HepG2 (cell line): Measurements from ENCODE around the gene HES7. TPM values are rescaled to one million over a fixed set of nuclear protein-coding genes. Genes with fewer than 3 reads are reported as not detected.
A peak's percentile ranks its signal among the peaks of the same experiment; 100 is the strongest.

Experiments used
- CENPX ChIP-seq: sonication (generic); formaldehyde crosslinking; IDR thresholded peaks from 2 replicates; pipeline ENCODE4 v1.9.0; 2021; ENCODE audit warnings: mild to moderate bottlenecking, missing genetic modification reagents, moderate library complexity
- KMT2A ChIP-seq: sonication (generic); formaldehyde crosslinking; IDR thresholded peaks from 2 replicates; pipeline ENCODE4 v1.4.0; 2020; ENCODE audit warnings: missing genetic modification reagents
- NFKBIZ ChIP-seq: IDR thresholded peaks from 2 replicates; pipeline ENCODE4 v1.6.1; 2018; ENCODE audit warnings: missing genetic modification reagents, missing compliant biosample characterization
- PITX1 ChIP-seq: sonication (generic); formaldehyde crosslinking; IDR thresholded peaks from 2 replicates; pipeline ENCODE4 v1.5.1; 2020; ENCODE audit warnings: mild to moderate bottlenecking, missing genetic modification reagents
- ZBTB21 ChIP-seq: sonication (generic); formaldehyde crosslinking; IDR thresholded peaks from 2 replicates; pipeline ENCODE4 v1.4.0; 2020; ENCODE audit warnings: missing genetic modification reagents
- ZNF44 ChIP-seq: sonication (generic); formaldehyde crosslinking; IDR thresholded peaks from 2 replicates; pipeline ENCODE4 v1.5.1; 2020; ENCODE audit warnings: mild to moderate bottlenecking, missing genetic modification reagents
- ZNF569 ChIP-seq: sonication (generic); formaldehyde crosslinking; IDR thresholded peaks from 2 replicates; pipeline ENCODE4 v1.5.0; 2020; ENCODE audit warnings: mild to moderate bottlenecking, missing genetic modification reagents, moderate library complexity, borderline replicate concordance
- ZSCAN9 ChIP-seq: IDR thresholded peaks from 2 replicates; pipeline ENCODE4 v1.6.1; 2016; ENCODE audit warnings: borderline replicate concordance
- polyA plus RNA-seq, 8 experiments: library from polyadenylated mRNA; depleted of rRNA in 3 of 8; stranded (reverse) in 7 of 8; unstranded in 1 of 8; fragments of >200 nt; fragmentation: Illumina TruSeq in 4 of 8; extraction: Trizol in 4 of 8; gene quantifications; 2 replicates each; pipeline versions ENCODE4 v1.2.1 to v1.2.3, GENCODE V29; 2011 to 2016; ENCODE audit warnings: low read depth in 4 of 8, missing spikeins in 1 of 8, mixed read lengths in 1 of 8; ENCODE audit not compliant: insufficient read depth in 1 of 8
- total RNA-seq, 5 experiments: library from RNA; depleted of rRNA; stranded (reverse); fragments of >200 nt; fragmentation: Illumina TruSeq; extraction: Trizol; gene quantifications; 2 replicates each; pipeline ENCODE4 v1.2.3, GENCODE V29; 2016; ENCODE audit warnings: low read depth in 1 of 5
- TF ChIP-seq, protein P1 (sequence below): sonication (generic); formaldehyde crosslinking; conservative IDR thresholded peaks from 2 replicates; pipeline ENCODE4 v1.4.0; 2020; ENCODE audit warnings: mild to moderate bottlenecking, missing genetic modification reagents, moderate library complexity
- TF ChIP-seq, protein P2 (sequence below), 2 experiments: fragments of 450-650 bp in 1 of 2; sonication (generic) in 1 of 2; formaldehyde crosslinking in 1 of 2; IDR thresholded peaks; 2 replicates each; pipeline versions ENCODE4 v1.6.1 to v1.8.0; 2016 to 2022; ENCODE audit warnings: antibody characterized with exemption in 1 of 2, mild to moderate bottlenecking in 1 of 2, missing genetic modification reagents in 1 of 2
- TF ChIP-seq, protein P3 (sequence below): sonication (generic); formaldehyde crosslinking; IDR thresholded peaks from 2 replicates; pipeline ENCODE4 v1.5.1; 2020; ENCODE audit warnings: mild to moderate bottlenecking, missing genetic modification reagents

The HES7 gene
- total and polyA plus RNA-seq, 2 of the 13 experiments (the other 11 are each of a cell fraction or from before 2014, with no cell fraction given): not detected

DNA sequence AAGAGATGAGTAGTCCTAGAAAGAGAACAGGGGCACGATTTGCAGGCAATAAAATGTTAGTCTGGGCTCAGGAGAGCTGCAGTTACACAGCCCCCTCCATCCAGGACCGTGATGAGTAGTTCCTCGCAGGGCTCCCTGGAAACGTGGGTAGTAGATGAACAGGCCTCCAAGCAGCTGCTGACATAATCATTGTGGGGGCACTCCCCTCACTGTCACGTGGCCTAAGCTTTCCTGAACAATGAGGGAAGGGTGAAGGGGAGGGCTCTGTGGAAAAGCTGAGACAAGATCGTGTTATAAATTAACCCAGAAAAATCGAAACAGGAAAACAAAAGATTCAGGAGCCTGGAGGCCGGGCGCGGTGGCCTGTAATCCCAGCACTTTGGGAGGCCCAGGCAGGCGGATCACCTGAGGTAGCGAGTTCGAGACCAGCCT is 29.6 kb upstream of the HES7 start (continued):
- no peak for TF ChIP-seq CENPX (CRISPR knock-in tag)
- TF ChIP-seq ZBTB21: 0 out of 2 replicates have a peak, but pooled peaks have one; percentile 5
- TF ChIP-seq NFKBIZ (CRISPR knock-in tag): no peak
- TF ChIP-seq, protein P1, sequence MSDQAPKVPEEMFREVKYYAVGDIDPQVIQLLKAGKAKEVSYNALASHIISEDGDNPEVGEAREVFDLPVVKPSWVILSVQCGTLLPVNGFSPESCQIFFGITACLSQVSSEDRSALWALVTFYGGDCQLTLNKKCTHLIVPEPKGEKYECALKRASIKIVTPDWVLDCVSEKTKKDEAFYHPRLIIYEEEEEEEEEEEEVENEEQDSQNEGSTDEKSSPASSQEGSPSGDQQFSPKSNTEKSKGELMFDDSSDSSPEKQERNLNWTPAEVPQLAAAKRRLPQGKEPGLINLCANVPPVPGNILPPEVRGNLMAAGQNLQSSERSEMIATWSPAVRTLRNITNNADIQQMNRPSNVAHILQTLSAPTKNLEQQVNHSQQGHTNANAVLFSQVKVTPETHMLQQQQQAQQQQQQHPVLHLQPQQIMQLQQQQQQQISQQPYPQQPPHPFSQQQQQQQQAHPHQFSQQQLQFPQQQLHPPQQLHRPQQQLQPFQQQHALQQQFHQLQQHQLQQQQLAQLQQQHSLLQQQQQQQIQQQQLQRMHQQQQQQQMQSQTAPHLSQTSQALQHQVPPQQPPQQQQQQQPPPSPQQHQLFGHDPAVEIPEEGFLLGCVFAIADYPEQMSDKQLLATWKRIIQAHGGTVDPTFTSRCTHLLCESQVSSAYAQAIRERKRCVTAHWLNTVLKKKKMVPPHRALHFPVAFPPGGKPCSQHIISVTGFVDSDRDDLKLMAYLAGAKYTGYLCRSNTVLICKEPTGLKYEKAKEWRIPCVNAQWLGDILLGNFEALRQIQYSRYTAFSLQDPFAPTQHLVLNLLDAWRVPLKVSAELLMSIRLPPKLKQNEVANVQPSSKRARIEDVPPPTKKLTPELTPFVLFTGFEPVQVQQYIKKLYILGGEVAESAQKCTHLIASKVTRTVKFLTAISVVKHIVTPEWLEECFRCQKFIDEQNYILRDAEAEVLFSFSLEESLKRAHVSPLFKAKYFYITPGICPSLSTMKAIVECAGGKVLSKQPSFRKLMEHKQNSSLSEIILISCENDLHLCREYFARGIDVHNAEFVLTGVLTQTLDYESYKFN: peak; percentile 74
- no peak for TF ChIP-seq KMT2A (CRISPR knock-in tag)
- peak; percentile 32; the same call in 1 of the 2 replicates for TF ChIP-seq PITX1 (CRISPR knock-in tag)
- TF ChIP-seq ZNF569 (CRISPR knock-in tag): no peak
- no peak for TF ChIP-seq ZNF44
- TF ChIP-seq, protein P2, sequence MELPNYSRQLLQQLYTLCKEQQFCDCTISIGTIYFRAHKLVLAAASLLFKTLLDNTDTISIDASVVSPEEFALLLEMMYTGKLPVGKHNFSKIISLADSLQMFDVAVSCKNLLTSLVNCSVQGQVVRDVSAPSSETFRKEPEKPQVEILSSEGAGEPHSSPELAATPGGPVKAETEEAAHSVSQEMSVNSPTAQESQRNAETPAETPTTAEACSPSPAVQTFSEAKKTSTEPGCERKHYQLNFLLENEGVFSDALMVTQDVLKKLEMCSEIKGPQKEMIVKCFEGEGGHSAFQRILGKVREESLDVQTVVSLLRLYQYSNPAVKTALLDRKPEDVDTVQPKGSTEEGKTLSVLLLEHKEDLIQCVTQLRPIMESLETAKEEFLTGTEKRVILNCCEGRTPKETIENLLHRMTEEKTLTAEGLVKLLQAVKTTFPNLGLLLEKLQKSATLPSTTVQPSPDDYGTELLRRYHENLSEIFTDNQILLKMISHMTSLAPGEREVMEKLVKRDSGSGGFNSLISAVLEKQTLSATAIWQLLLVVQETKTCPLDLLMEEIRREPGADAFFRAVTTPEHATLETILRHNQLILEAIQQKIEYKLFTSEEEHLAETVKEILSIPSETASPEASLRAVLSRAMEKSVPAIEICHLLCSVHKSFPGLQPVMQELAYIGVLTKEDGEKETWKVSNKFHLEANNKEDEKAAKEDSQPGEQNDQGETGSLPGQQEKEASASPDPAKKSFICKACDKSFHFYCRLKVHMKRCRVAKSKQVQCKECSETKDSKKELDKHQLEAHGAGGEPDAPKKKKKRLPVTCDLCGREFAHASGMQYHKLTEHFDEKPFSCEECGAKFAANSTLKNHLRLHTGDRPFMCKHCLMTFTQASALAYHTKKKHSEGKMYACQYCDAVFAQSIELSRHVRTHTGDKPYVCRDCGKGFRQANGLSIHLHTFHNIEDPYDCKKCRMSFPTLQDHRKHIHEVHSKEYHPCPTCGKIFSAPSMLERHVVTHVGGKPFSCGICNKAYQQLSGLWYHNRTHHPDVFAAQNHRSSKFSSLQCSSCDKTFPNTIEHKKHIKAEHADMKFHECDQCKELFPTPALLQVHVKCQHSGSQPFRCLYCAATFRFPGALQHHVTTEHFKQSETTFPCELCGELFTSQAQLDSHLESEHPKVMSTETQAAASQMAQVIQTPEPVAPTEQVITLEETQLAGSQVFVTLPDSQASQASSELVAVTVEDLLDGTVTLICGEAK (IDR thresholded peaks at IDR 0.05): no peak
- TF ChIP-seq, protein P2 (CRISPR knock-in tag; IDR thresholded peaks at IDR 0.05): no peak
- peak; percentile 52; the same call in 1 of the 2 replicates for TF ChIP-seq ZSCAN9
- TF ChIP-seq, protein P3, sequence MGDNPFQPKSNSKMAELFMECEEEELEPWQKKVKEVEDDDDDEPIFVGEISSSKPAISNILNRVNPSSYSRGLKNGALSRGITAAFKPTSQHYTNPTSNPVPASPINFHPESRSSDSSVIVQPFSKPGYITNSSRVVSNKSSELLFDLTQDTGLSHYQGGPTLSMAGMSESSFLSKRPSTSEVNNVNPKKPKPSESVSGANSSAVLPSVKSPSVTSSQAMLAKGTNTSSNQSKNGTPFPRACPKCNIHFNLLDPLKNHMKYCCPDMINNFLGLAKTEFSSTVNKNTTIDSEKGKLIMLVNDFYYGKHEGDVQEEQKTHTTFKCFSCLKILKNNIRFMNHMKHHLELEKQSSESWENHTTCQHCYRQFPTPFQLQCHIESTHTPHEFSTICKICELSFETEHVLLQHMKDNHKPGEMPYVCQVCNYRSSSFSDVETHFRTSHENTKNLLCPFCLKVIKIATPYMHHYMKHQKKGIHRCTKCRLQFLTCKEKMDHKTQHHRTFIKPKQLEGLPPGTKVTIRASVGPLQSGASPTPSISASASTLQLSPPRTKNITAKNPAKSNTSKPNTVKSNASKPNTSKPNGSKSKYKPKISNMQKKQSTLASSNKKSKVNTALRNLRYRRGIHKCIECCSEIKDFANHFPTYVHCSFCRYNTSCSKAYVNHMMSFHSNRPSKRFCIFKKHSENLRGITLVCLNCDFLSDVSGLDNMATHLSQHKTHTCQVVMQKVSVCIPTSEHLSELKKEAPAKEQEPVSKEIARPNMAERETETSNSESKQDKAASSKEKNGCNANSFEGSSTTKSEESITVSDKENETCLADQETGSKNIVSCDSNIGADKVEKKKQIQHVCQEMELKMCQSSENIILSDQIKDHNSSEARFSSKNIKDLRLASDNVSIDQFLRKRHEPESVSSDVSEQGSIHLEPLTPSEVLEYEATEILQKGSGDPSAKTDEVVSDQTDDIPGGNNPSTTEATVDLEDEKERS (CRISPR knock-in tag): peak; percentile 64
